Measurements from ENCODE around the gene CEL. TPM values are rescaled to one million over a fixed set of nuclear protein-coding genes. Genes with fewer than 3 reads are reported as not detected.
A peak's percentile ranks its signal among the peaks of the same experiment; 100 is the strongest.

Gene CEL
- total RNA-seq, 4 donors from 2014 or later = 0.26 to 1.4 (median 0.62) TPM; not detected in 1

GRCh38 chr9:133119846-133120500 is 58.2 kb downstream of the CEL start:
- intact Hi-C loops (cut with DNase I; ENCODE audit: low total_unique reads) = no loop called here
- TF ChIP-seq CTCF (IDR thresholded peaks at IDR 0.05) = no peak
- TF ChIP-seq POLR2A (IDR thresholded peaks at IDR 0.05) = no peak
- H3K4me3 ChIP-seq = peak overlapping the region; percentile 41 to 67
- H3K27ac ChIP-seq = peak overlapping the region; percentile 86
- no peaks in the 10 kb centered on the region for H3K36me3 ChIP-seq
- H3K4me1 ChIP-seq = peaks cover 0 to 16% of the 10 kb centered on the region in 2 donors
- no peak for DNase-seq
- H3K27me3 ChIP-seq = no peaks in the 10 kb centered on the region
- no peaks in the 10 kb centered on the region for H3K9me3 ChIP-seq

GRCh38 chr9:133120501-133121197 is 58.9 kb downstream of the CEL start:
- H3K4me3 ChIP-seq = peak overlapping the region; percentile 41 to 67
- H3K36me3 ChIP-seq = no peaks in the 10 kb centered on the region
- H3K9me3 ChIP-seq = no peaks in the 10 kb centered on the region
- DNase-seq = no peak
- no peaks in the 10 kb centered on the region for H3K27me3 ChIP-seq
- intact Hi-C loops (cut with DNase I; ENCODE audit: low total_unique reads) = no loop called here
- TF ChIP-seq CTCF (IDR thresholded peaks at IDR 0.05) = no peak
- TF ChIP-seq POLR2A (IDR thresholded peaks at IDR 0.05) = peak in 1 of 2 donors; percentile 31
- H3K27ac ChIP-seq = peak overlapping the region; percentile 86
- H3K4me1 ChIP-seq = peaks cover 0 to 16% of the 10 kb centered on the region in 2 donors

Small RNAs within 50 kb of the gene (microRNA-seq; reads per million reads assigned to microRNA genes)
- gene MIR6877 (ENCODE audit: borderline microRNAs expressed, borderline replicate concordance) = 2.0 reads per million

Small RNAs within 50 kb of the gene (small RNA-seq; reads per million reads assigned to genes)
- not detected for gene MIR6877

Other genes with a start within 250 kb of the CEL start
- gene AK8, start 183.7 kb upstream of the CEL start, total RNA-seq = 1 to 10 TPM in 1 of 4 donors, under 1 TPM in 1, not detected in 2; 0.61 to 1.9 TPM
- gene SPACA9, start 183.1 kb upstream of the CEL start, total RNA-seq = 1 to 10 TPM in 3 of 4 donors, under 1 TPM in 1; 0.26 to 7.0 (median 2.4) TPM
- 10 to 100 TPM; 29.7 to 55.3 (median 44.0) TPM for gene TSC1, start 117.4 kb upstream of the CEL start, total RNA-seq
- under 1 TPM in 1 of 4 donors, not detected in 3; 0.14 TPM for gene GFI1B, start 83.3 kb upstream of the CEL start, total RNA-seq
- gene GTF3C5, start 31.0 kb upstream of the CEL start, total RNA-seq = 10 to 100 TPM; 26.6 to 52.8 (median 37.1) TPM
- gene RALGDS, start 59.3 kb downstream of the CEL start, total RNA-seq = 10 to 100 TPM; 14.1 to 67.9 (median 30.3) TPM
- 10 to 100 TPM in 2 of 4 donors, 1 to 10 TPM in 2; 3.5 to 28.5 (median 9.8) TPM for gene GBGT1, start 101.9 kb downstream of the CEL start, total RNA-seq
- not detected for gene OBP2B, start 147.3 kb downstream of the CEL start, total RNA-seq
- gene ABO, start 213.2 kb downstream of the CEL start, total RNA-seq = 1 to 10 TPM in 1 of 4 donors, under 1 TPM in 3; 0.29 to 6.1 (median 0.59) TPM